ENCODE measurements around the gene CMAS. TPM values are rescaled to one million over a fixed set of nuclear protein-coding genes. Genes with fewer than 3 reads are reported as not detected.
"Not testable (repeated sequence)": the region's sequence is repeated elsewhere in the genome, so short reads cannot be mapped to it uniquely, and the experiment has no call there.

Gene CMAS
- total RNA-seq, 1 donor from 2014 or later: 34.6 TPM

GRCh38 chr12:22042976-22043669, 2.9 kb upstream of the CMAS start:
- intact Hi-C loops (cut with DNase I): loop anchor here (10.0 kb wide), 1 partner anchor 538 kb away; the partner anchor contains the start of genes GOLT1B and RECQL
- ATAC-seq (no peak), DNase-seq (ENCODE audit: missing footprints) (no peak)

DNA sequence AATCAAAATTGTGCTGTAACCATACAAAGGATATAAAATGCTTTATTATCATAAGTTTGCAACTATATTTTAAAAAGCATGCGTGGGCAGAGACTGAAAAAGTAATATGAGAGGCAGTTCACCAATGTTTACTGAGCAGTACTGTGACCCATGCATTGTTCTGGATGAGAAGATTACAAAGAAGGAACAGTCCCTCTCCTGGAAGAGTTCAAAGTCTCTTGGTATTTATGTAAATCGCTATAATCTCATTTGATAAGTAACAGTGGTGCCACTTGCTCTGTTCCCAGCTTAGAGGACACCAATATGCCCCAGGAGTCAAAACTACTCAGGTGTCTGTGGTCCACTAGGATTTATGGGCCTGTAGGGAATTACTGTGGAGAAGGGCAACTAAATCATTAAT, 2.1 kb upstream of the CMAS start:
- intact Hi-C loops (cut with DNase I): loop anchor here (10.0 kb wide), 1 partner anchor 539 kb away; the partner anchor contains the start of genes GOLT1B and RECQL
- ATAC-seq (no peak), DNase-seq (ENCODE audit: missing footprints) (no peak)

- no peak for DNase-seq (ENCODE audit: missing footprints)
- intact Hi-C loops (cut with DNase I): loop anchor here (10.0 kb wide), 1 partner anchor 540 kb away; the partner anchor contains the start of genes GOLT1B and RECQL
- ATAC-seq: no peak
Observed at GRCh38 chr12:22044391-22044790, 1.6 kb upstream of the CMAS start.

DNA sequence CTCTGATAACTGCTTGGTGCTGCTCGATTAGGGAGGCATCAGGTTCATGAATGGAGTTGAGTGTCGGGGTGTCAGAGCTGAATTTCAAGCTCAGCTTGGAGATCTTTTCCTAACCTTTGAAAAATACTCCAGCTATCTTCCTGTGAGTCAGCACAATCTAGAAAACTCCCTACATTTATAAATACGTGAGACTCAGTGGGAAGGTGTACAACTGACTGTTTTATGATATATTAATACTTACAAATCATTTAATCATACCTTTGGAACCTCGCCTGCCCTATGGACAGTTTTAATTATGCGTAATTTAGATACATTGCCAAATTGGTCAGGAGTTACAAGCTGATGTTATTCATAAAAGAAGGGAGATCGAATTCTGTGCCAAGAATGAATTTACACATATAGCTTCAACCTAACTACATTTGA, 961 bp downstream of the CMAS start:
- no peak for ATAC-seq
- intact Hi-C loops (cut with DNase I): loop anchor here (10.0 kb wide), 1 partner anchor 542 kb away; the partner anchor contains the start of genes GOLT1B and RECQL
- DNase-seq (ENCODE audit: missing footprints): no peak

GRCh38 chr12:22047494-22047893, 1.5 kb downstream of the CMAS start:
- ATAC-seq (no peak), DNase-seq (ENCODE audit: missing footprints) (no peak)
- intact Hi-C loops (cut with DNase I): loop anchor here (10.0 kb wide), 1 partner anchor 543 kb away; the partner anchor contains the start of genes GOLT1B and RECQL

- ATAC-seq: no peak
- intact Hi-C loops (cut with DNase I): loop anchor here (10.0 kb wide), 1 partner anchor 544 kb away; the partner anchor contains the start of genes GOLT1B and RECQL
- no peak for DNase-seq (ENCODE audit: missing footprints)
Observed at GRCh38 chr12:22048351-22049041, 2.5 kb downstream of the CMAS start.

GRCh38 chr12:22050078-22050477, 4.1 kb downstream of the CMAS start:
- no peak for ATAC-seq
- intact Hi-C loops (cut with DNase I): no loop called here
- no peak for DNase-seq (ENCODE audit: missing footprints)

- intact Hi-C loops (cut with DNase I): no loop called here
- DNase-seq (ENCODE audit: missing footprints) (no peak), ATAC-seq (no peak)
Observed at GRCh38 chr12:22051114-22051698, 5.2 kb downstream of the CMAS start.

GRCh38 chr12:22052994-22053393, 7.0 kb downstream of the CMAS start:
- ATAC-seq; DNase-seq (ENCODE audit: missing footprints); intact Hi-C loops (cut with DNase I): not testable (repeated sequence)

- intact Hi-C loops (cut with DNase I): no loop called here
- no peak for DNase-seq (ENCODE audit: missing footprints)
- ATAC-seq: no peak
Observed at GRCh38 chr12:22054155-22054554, 8.1 kb downstream of the CMAS start.

DNA sequence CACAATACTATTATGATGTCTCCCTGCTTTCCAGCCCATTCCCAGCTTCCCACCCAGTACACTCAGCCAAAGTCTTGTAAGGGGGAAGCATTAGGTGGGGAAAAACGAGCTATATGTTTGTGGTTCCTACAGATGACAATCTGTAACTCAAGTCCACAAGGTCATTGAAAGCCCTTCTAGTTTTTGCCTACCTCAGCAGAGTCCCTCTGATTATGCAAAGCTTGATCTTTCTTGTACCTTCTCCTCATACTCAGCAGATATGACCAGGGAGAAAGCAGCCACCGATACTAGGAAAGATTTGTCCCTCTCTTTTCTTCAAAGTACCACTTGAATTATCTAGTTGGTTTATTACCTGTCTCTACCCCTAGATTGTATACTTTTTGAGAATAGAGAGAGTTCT, 10.6 kb downstream of the CMAS start:
- DNase-seq (ENCODE audit: missing footprints): no peak
- ATAC-seq: no peak
- intact Hi-C loops (cut with DNase I): no loop called here

- no peak for DNase-seq (ENCODE audit: missing footprints)
- intact Hi-C loops (cut with DNase I): no loop called here
- ATAC-seq: no peak
Observed at GRCh38 chr12:22059976-22060647, 14.1 kb downstream of the CMAS start.

DNA sequence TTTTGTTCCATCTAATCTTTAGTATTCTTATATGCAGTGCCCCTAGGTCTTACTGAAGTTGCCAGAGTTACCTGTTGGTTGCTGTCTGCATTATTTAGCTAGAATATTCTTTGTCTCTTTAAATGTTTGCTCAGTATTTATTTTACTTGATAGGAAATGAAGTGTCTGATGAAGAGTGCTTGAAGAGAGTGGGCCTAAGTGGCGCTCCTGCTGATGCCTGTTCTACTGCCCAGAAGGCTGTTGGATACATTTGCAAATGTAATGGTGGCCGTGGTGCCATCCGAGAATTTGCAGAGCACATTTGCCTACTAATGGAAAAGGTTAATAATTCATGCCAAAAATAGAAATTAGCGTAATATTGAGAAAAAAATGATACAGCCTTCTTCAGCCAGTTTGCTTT, 18.9 kb downstream of the CMAS start:
- ATAC-seq (no peak), DNase-seq (ENCODE audit: missing footprints) (no peak)
- intact Hi-C loops (cut with DNase I): no loop called here

- intact Hi-C loops (cut with DNase I): no loop called here
- DNase-seq (ENCODE audit: missing footprints) (no peak), ATAC-seq (no peak)
Observed at GRCh38 chr12:22066310-22066709, 20.3 kb downstream of the CMAS start.

DNA sequence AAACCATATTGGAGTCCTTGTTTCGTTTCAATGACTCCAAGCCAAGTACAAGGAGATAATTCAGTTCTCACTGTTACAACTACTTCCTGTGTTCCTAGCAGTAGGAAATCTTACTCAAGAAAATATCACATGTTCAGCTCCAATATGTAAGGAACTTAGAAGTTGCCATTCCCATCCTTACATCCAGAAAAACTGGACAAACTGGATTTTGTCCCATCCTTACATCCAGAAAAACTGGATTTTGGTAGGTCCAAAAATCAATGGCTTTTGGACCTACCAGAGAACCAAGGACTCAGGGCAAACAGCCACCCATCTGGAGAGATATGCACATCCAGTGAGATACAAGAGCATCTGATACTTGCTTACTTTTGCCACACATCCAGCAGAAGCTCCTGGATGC, 23.8 kb downstream of the CMAS start:
- intact Hi-C loops (cut with DNase I): no loop called here
- DNase-seq (ENCODE audit: missing footprints) (no peak), ATAC-seq (no peak)

- DNase-seq (ENCODE audit: missing footprints) (no peak), ATAC-seq (no peak)
- intact Hi-C loops (cut with DNase I): loop anchor here (2.0 to 5.0 kb wide), 2 partner anchors 255 to 379 kb away; no protein-coding TSS in a partner anchor
Observed at GRCh38 chr12:22082190-22082701, 36.2 kb downstream of the CMAS start.

- intact Hi-C loops (cut with DNase I): loop anchor here (1.0 to 5.0 kb wide), 3 partner anchors 254 to 378 kb away; no protein-coding TSS in a partner anchor
- DNase-seq (ENCODE audit: missing footprints) (no peak), ATAC-seq (no peak)
Observed at GRCh38 chr12:22083167-22083566, 37.1 kb downstream of the CMAS start.

DNA sequence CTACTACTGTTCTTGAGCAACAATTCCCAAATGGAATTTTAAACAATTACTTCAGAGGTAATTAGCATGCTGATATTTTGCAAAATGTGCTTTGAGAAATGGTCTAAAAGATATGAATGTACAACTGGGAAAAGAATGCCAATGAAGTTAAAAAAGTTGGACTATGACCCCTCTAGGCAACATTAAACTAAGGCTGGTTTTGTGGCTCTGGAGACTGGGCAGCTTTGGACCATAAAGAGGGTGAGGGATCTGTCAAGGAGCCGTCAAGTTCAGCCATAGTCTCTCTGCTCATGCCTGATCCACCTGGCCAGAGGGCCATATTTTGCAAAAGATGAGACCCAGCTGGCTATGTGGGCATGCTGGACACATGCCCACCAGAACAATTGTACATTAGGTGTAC, 38.8 kb downstream of the CMAS start:
- intact Hi-C loops (cut with DNase I): loop anchor here (5.0 kb wide), 1 partner anchor 252 kb away; no protein-coding TSS in a partner anchor
- ATAC-seq (no peak), DNase-seq (ENCODE audit: missing footprints) (no peak)

GRCh38 chr12:22088886-22089285, 42.9 kb downstream of the CMAS start:
- DNase-seq (ENCODE audit: missing footprints) (no peak), ATAC-seq (no peak)
- intact Hi-C loops (cut with DNase I): no loop called here
